Ramos (cell line): ENCODE results near the gene MYRIP.
"Not testable (repeated sequence)": the region's sequence is repeated elsewhere in the genome, so short reads cannot be mapped to it uniquely, and the experiment has no call there.

ENCODE experiments used
- in situ Hi-C: fragments of 300-500 bp; cut with MboI; formaldehyde crosslinking; loops from one replicate; pipeline ENCODE4 v1.14.3; 2022; ENCODE audit warnings: low sequenced_read_pairs; ENCODE audit not compliant: unreplicated experiment

The MYRIP gene

DNA sequence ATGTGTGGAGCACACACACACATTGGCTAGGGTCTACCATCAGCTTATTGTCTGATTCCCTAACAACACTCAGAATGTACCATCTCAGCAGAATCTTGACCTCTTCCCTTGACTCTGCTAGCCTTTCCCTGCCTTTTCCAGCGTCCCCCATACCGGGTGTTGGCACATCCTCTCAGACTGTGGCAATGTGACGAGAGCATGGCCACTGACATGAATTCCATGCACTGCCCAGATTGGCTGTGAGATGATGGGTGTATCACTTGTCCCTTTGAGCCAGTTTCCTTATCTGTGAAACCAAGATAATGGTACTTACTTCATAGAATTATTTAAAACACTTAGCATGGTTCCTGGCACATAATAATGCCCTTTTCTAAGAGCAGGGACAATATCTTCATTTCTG lies 439.8 kb downstream of the MYRIP start:
- in situ Hi-C loops: no loop called here

DNA sequence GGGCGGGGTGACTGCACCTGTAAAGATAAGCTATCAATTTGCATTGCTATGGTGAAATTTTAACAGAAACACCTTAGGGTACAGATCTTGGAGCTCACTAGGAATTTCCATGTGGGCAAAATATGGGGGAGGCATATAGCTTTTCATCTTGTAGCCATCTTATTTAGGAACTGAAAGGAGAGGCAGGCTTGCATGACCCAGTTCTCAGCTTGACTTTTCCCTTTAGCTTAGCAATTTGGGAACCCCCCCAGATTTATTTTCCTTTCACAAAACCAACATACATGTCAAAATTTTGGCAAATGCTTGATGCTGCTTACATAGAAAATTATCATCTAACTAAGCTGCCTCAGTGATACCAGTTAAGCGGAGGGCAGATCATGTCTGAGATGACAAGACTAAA lies 445.1 kb downstream of the MYRIP start:
- in situ Hi-C loops: no loop called here

GRCh38 chr3:40254891-40255290 lies 445.5 kb downstream of the MYRIP start:
- in situ Hi-C loops: no loop called here

- in situ Hi-C loops: no loop called here
Measured at GRCh38 chr3:40255532-40255931, 446.1 kb downstream of the MYRIP start.

DNA sequence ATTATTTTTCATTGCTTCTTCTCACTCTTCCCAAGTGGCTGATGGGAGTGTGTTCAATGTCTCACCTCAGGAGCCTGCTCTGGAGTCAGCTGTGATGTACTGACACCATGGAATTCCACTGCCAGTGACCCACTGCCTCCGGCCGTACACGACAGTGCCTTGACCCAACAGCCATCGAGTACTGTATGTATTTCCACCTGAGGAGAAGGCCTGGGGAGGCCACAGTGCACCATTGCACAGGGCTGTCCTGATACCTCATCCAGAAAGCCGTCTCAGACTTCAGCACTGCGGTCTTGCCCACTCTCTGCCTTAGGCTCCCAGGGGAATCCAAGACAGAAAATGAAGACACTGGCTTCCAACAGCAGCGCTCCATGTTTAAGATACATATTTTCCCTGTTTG lies 448.7 kb downstream of the MYRIP start:
- in situ Hi-C loops: no loop called here

GRCh38 chr3:40258555-40258954 lies 449.1 kb downstream of the MYRIP start:
- in situ Hi-C loops: no loop called here

DNA sequence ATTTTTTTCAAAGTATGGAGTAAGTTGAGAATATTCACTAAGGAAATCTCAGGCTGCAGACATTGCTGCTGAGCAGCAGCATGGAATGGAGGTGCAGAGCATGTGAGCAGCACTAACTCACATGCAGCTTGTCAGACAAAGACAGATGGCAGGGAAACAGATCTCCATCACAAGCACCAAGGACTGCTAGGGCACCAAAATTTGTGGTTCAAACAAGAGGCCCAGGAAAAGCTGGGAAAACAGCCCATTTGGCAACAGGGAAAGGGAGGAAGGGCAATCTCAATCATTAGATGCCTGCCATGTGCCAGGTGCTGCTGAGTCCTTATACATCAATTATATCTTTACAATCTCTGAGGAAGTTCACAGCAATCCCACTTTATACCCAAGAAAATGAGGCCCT lies 452.9 kb downstream of the MYRIP start:
- in situ Hi-C loops: no loop called here

DNA sequence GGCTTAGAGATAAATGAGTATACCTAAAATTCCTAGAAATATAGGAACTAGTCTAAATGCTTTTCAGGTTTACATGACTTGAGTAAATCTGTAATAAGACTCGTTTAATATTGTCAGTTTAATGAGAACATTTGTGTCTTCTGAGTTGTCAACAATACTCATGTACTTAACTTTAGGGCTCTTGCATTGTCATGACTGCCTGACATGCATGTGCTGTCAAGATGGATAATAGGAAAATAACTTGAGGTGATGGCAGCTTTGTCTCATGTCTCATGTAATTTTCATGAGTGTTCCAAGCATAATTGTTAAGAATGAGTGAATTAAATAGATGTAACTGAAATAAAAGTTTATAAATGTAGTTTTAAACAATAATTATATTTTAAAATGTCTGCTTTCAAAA lies 455.0 kb downstream of the MYRIP start:
- in situ Hi-C loops: no loop called here

GRCh38 chr3:40265181-40265580 lies 455.8 kb downstream of the MYRIP start:
- in situ Hi-C loops: no loop called here

- in situ Hi-C loops: no loop called here
Measured at GRCh38 chr3:40267937-40268724, 458.7 kb downstream of the MYRIP start.

DNA sequence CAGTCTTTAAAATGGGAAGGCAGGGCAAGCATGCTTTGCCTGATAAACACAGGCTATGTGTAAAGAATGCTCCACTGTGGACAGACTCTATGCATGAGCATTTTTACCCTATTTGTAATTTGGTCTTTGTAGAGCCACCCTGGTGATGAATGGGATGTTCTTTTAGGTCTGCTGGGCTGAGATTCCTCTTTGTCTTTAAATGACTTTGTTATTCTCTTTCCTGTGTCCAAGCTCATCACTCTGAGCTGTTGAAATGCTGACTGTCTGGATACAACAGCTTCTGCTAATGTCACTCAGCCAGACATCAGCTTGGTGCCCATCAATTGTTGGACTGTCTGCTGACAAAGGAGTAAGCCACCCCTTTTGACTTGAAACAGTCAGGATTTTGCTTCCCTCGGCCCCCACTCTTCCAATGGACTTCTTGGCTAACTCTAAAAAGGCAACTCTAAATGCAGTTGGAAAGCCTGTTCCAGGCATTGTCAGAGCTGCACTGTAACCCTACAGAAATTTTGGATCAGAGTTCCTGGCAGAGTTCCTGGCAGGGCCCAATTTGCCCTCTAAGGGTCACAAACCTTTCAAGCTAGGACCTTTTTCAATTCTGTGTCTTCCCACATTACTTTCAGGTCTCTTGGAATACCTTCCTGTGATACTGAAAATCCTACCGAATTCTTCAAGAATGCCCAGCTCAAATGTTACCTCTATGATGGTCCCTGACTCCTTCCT lies 459.6 kb downstream of the MYRIP start:
- in situ Hi-C loops: no loop called here

DNA sequence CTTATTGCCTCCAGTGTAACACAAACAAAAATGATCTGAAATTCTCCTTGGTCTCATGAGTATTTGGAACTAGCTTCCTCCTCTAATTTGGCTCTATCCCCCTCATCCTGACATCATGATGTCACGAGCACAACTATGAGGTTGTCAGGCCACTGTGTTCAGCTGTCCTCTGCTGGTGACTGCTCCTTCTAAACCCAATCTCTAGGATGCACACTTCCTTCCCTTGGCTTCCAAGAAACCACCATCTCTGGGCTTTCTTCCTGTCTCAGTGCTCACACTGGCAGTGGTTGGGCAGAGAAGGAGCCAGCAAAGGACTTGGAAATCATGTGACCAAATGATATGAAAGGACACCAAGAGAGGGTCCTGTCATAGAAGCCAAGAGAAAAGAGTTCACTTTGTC lies 469.4 kb downstream of the MYRIP start:
- in situ Hi-C loops: no loop called here

GRCh38 chr3:40281995-40282394 lies 472.6 kb downstream of the MYRIP start:
- in situ Hi-C loops: no loop called here

DNA sequence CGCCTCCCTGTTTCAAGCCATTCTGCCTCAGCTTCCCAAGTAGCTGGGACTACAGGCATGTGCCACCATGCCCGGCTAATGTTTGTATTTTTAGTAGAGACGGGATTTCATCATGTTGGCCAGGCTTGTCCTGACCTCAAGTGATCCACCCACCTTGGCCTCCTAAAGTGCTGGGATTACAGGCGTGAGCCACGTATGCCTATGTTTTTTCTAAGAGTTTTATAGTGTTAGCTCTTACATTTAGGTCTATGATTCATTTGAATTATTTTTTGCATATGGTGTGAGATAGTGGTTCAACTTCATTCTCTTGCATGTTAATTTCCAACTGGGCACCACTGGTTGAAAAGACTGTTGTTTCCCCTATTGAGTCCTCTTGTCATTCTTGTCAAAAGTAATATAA lies 473.6 kb downstream of the MYRIP start:
- in situ Hi-C loops: not testable (repeated sequence)

DNA sequence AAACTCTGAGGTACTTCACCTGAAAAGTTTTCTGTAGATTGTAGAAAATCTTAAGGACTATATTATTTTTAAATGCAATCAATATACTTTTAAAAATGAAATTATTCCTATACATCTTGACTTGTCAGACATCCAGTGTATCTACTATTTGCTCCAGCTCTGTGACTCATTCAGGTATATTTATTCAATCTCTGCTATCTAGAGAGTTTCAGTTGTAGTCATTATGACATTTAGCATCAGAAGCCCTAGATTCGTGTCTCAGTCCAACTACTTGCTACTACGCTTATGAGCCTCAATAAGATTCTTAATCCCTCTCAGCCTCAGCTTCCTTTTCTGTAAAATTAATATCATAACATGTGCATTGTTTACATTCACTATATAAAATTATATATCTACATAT lies 477.8 kb downstream of the MYRIP start:
- in situ Hi-C loops: no loop called here

DNA sequence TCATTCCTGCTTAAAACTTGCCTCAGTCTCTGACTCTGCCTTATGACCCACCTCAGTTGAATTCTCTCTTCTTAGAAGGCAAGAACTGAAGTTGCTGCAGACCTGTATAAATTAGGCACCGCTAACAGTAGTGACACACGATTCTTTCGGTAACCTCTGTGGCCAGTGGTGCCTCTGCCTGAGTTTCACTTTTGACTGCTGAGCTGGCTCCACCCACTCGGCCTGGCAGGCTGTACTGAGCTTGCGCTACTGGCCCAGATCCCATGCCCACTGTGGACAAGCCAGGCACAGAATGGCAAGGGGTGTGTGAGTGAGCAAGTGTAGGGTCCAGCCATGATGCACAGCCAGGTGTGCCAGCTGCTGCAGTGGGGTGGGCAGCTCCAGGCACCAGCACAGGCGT lies 481.0 kb downstream of the MYRIP start:
- in situ Hi-C loops: no loop called here

DNA sequence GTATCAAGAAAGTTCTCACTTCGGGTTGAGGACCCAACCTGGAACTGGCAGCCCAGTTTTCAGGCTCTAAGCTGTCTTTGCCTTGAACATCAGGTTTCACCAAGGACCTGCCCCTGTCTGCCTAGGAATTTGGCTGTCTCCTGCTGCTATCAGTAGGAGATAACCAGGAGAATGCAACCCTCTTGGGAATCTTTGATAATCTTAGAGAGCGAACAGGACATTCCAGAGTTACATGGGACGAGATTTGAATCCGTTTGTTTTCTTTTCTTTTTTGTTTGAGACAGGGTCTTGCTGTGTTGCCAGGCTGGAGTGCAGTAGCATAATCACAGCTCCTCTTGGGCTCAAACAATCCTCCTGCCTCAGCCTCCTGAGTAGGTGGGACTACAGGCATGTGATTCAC lies 482.1 kb downstream of the MYRIP start:
- in situ Hi-C loops: no loop called here

GRCh38 chr3:40292637-40293349 lies 483.4 kb downstream of the MYRIP start:
- in situ Hi-C loops: no loop called here

DNA sequence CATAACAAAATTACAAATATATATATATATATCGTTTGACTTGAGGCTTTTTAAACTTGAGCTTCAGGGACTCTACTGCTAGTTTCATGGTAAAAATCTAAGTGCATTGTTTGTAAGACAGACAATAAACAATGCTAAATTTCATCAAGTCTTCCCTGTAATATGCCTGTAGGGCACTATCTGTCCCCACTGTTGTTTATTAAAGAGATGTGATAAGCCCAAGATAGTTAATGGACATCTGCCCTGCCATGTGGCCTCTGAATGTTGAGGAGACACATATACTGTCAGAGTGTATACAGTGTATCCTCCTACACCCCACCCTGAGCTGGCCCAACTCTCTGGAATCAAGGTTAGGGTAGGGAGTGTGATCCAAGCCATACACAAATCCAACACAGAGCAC lies 485.0 kb downstream of the MYRIP start:
- in situ Hi-C loops: no loop called here

- in situ Hi-C loops: no loop called here
Measured at GRCh38 chr3:40298075-40298474, 488.7 kb downstream of the MYRIP start.

DNA sequence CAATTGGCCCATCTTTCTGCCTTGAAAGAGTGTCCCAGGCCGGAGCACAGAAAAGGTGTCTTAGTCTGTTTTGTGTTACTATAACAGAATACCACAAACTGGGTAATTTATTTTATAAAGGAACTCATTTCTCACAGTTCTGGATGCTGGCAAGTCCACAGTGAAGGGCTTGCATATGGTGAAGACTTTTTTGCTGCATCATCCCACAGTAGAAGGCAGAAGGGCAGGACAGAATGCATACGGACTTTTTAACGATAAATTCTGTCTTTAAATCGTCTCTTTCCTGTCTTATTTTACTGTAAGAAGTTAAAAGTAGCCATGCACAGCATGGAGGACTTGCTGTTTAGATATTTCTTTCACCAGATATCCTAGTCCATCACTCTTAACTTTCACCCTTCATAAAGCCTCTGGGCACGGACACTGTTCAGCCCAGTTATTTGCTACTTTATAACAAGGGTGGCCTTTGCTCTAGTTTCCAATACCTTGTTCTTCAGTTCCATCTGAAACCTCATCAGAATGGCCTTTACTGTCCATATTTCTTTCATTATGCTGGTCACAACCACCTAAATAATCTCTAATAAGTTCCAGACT lies 489.8 kb downstream of the MYRIP start:
- in situ Hi-C loops: no loop called here
